ENCODE data around the gene C1GALT1C1. TPM values are rescaled to one million over a fixed set of nuclear protein-coding genes. Genes with fewer than 3 reads are reported as not detected.

Gene C1GALT1C1
- 15.7 TPM for total RNA-seq

GRCh38 chrX:120629667-120630537, at the start of gene C1GALT1C1:
C1GALT1C1 (minus strand) TSS chrX:120630054; CDS start chrX:120627166, 2,888 bp downstream.

GRCh38 chrX:120603707-120604360, 26.0 kb downstream of the C1GALT1C1 start, which contains the start of gene MCTS1:
MCTS1 (plus strand) TSS chrX:120604101; CDS start chrX:120604237, 136 bp downstream.

Other genes with a start within 250 kb of the C1GALT1C1 start
- gene LAMP2, start 160.8 kb downstream of the C1GALT1C1 start, total RNA-seq, result 51.6 TPM
- 53.8 TPM for gene CUL4B, start 69.1 kb downstream of the C1GALT1C1 start, total RNA-seq
- gene MCTS1, start 26.0 kb downstream of the C1GALT1C1 start, total RNA-seq, result 32.2 TPM
- gene CT47B1, start 245.8 kb upstream of the C1GALT1C1 start, total RNA-seq, result not detected